GM12874 (cell line): ENCODE results near the gene DPYSL4.

ENCODE experiments used
- TF ChIP-seq, protein P1 (sequence below): IDR thresholded peaks from 2 replicates; pipeline ENCODE4 v1.5.1; 2011; ENCODE audit warnings: low read depth, mild to moderate bottlenecking, control low read depth, low read length, moderate library complexity; ENCODE audit not compliant: insufficient read depth

Gene DPYSL4

DNA sequence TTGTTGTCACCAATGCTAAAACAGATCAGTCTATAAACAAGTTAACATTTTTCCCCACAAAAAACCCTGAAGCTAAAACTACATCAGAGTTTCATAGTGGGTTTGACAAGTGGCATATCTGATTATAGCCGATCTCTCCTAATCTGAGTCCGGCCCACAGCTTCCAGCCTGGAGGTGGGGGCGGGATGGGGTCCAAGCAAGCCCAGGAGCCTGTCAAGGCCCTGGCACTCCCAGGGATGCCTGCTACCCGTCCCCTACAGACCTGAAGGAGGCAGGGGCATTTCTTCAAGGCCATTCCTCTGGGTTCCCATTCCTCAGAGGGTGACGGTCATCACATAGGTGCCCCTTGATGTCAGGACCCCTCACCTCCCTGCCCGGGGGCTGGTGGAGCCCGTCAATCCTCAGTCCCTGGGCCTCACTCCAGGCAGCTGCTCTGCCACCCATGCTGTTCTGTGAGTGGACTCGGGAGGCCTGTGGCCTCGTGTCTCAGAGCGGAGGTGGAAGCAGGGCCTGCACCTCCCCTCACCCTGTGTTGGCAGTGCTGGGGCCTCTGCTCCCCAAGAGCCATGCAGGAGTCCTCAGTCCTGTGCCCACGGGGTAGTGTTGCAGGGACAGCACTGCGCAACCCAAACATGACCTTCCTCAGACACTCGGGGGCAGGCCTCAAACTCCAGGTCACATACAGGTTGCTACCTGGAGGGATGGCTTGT lies 8.8 kb downstream of the DPYSL4 start:
- TF ChIP-seq, protein P1, sequence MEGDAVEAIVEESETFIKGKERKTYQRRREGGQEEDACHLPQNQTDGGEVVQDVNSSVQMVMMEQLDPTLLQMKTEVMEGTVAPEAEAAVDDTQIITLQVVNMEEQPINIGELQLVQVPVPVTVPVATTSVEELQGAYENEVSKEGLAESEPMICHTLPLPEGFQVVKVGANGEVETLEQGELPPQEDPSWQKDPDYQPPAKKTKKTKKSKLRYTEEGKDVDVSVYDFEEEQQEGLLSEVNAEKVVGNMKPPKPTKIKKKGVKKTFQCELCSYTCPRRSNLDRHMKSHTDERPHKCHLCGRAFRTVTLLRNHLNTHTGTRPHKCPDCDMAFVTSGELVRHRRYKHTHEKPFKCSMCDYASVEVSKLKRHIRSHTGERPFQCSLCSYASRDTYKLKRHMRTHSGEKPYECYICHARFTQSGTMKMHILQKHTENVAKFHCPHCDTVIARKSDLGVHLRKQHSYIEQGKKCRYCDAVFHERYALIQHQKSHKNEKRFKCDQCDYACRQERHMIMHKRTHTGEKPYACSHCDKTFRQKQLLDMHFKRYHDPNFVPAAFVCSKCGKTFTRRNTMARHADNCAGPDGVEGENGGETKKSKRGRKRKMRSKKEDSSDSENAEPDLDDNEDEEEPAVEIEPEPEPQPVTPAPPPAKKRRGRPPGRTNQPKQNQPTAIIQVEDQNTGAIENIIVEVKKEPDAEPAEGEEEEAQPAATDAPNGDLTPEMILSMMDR, result no peak

DNA sequence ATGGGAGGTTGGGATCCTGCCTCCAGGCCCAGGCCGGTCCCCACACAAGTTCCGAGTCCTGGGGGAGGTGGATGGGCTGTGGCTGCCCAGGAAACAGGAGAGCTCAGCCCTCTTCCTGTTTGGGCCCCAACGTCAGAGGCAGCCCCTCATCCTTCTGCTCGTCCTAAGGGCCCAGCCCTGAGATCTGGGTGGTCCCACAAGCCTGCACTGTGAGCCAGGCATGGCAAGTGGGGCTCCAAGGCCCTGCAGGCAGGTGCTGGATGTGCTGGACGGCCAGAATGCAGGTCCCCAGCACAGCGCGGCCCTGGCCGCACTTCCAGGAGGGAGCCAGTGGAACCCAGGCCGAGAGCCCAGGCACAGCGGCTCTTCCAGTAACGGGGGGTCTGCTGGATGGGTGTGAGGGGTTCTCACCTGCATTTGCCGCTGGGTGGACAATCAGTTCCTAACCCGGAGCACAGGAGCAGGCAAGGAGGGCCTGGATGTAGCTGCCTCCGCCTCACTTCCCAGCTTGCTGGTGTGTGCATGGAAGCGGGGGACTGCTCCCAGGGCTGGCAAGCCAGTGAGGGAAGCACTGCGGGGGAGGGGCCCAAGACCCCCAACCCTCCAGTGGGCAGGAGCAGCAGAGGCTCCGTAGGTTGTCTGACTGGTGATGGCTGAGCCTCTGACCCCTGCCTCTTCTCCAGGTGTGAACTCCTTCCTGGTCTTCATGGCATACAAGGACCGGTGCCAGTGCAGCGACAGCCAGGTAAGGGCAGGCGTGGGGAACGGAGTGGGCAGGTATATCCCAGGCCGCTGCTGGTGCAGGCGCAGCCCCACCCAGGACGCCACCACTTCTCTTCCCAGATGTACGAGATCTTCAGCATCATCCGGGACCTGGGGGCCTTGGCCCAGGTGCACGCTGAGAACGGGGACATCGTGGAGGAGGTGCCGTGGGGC lies 9.7 kb downstream of the DPYSL4 start:
- TF ChIP-seq, protein P1, result no peak

DNA sequence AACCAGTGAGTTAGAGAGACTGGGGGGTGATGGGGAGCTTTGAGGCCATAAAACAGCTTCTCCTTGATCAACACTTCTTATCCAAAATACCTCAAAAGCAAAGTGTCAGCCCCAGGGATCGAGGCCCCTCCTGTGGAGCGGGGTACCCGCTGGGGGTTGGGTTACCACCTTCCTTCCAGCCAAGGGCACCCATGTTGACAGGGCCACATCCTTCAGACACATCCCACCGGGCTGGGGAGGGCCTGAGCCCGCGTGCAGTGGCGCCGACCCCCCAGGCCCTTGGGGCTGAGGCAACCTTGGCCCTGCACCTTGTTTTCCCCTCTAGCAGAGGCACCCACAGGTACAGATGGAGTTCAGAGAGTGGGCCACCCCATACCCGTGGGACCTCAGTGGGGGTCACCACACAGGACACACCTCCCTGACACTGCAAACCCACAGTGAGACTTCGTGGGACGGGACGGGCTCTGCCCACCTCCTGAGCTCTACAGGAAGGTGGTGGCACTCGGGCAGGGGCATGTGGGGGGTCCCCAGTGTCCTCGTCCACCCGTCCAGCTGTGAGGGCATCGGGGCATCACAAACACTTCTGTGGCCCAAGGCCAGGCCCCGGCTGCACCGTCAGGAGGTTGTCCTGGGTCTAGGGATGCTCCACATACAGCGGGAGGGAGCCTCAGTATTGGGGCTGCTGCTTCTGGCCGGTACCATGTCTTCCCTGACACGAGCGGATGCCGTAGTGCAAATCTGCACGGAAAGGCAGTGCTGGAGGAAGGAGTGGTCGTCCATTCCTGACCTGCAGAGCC lies 10.7 kb downstream of the DPYSL4 start:
- TF ChIP-seq, protein P1, result no peak

DNA sequence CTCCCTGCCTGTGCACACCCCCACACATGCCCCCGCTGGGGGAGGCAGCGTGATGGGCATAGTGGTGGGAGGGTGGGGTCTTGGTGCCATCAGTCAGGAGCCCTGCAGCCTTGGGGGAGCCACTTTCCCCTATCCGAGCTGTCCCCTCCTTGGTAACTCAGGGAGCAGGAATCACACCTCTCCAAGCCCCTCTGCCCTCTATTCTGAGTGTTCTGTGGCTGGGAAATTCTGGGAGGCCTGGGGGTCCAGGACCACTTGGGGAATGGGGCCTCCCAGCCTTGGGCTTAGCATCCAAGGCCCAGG lies 11.3 kb downstream of the DPYSL4 start:
- TF ChIP-seq, protein P1, result no peak

DNA sequence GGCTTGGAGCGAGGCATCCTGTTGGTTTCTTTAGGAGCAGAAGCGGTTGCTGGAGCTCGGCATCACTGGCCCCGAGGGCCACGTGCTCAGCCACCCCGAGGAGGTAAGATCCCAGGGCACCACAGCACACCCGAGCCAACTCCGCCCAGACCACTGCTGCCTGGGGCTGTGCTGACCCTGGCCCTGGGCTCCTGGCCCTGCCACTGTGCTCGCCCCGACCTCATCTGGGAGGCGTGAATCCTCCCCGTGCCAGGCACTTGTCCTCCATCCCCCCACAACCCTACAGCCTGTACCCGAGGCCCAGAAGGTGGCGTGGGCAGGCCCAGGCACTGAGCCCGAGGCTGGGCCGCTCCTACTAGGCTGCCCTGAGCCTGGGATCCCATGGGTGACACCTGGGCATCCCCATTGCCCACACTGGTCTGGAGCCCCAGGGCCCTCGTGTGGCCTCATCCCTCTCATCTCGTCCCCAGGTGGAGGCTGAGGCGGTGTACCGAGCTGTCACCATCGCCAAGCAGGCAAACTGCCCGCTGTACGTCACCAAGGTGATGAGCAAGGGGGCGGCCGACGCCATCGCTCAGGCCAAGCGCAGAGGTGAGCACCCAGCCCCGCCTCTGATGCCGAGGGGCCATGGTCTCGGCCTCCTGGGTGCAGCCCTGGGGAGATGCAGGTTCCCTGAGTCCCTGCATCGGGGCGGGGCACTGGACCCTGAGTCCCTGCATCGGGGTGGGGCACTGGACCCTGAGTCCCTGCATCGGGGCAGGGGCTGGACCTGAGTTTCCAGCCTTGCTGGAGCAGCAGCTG lies 11.8 kb downstream of the DPYSL4 start:
- TF ChIP-seq, protein P1, result no peak

DNA sequence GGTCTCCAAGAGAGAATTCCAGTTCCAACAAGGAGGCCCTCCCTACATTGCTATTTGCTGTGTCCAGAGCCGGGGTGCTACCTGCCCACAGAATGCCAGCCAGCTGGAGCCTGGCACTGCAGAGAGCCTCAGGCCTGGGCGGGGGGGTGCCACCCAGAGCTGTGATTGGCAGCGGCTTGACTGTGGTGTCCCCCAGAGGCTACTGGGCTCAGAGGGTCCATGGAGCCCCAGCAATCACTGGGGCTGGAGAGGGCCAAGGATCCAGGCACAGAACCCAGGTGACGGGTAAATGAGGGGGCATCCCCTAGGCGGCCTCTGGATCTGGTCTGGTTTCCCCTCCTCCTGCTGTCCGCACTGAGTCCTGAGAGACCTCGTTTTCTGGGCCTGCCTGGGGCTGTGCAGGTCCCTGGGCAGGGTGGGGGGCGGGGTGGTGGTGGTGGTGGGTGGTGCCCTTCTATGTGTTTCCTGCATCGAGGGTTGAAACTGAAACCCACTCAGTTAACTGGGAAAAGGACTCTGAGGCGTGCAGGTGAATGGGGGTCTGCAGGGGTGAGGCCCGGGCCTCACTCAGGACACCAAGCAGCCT lies 12.6 kb downstream of the DPYSL4 start:
- TF ChIP-seq, protein P1, result no peak
